Activated CD8-positive, alpha-beta memory T cell treated with anti-CD3 and anti-CD28 coated beads, Interleukin-2, amount 50 U/mL, for 1 hour (primary cell): Measurements from ENCODE around the gene PCIF1.
"Not testable (repeated sequence)": the region's sequence is repeated elsewhere in the genome, so short reads cannot be mapped to it uniquely, and the experiment has no call there.

Source experiments
- DNase-seq: peaks from one replicate; pipeline ENCODE4 v3.0.0-alpha.2; 2020; ENCODE audit errors: extremely low read depth

The PCIF1 gene

GRCh38 chr20:45924391-45925261 lies 9.9 kb upstream of the PCIF1 start:
- no peak for DNase-seq

GRCh38 chr20:45925821-45926506 lies 8.5 kb upstream of the PCIF1 start:
- DNase-seq: no peak

GRCh38 chr20:45926731-45927070 lies 7.8 kb upstream of the PCIF1 start:
- no peak for DNase-seq

GRCh38 chr20:45927071-45927878 lies 7.2 kb upstream of the PCIF1 start:
- DNase-seq: no peak

- not testable (repeated sequence) for DNase-seq
Observed at GRCh38 chr20:45931680-45932079, 2.8 kb upstream of the PCIF1 start.

- DNase-seq: no peak
Observed at GRCh38 chr20:45933266-45934045, 1.0 kb upstream of the PCIF1 start.

- no peak for DNase-seq
Observed at GRCh38 chr20:45934046-45934585, 367 bp upstream of the PCIF1 start.

GRCh38 chr20:45935416-45936046 lies 1.0 kb downstream of the PCIF1 start:
- no peak for DNase-seq

- no peak for DNase-seq
Observed at GRCh38 chr20:45937765-45938164, 3.3 kb downstream of the PCIF1 start.

GRCh38 chr20:45938727-45939438 lies 4.4 kb downstream of the PCIF1 start:
- no peak for DNase-seq

GRCh38 chr20:45940053-45940452 lies 5.6 kb downstream of the PCIF1 start:
- DNase-seq: no peak

GRCh38 chr20:45940469-45940868 lies 6.0 kb downstream of the PCIF1 start:
- DNase-seq: no peak

GRCh38 chr20:45943613-45944012 lies 9.1 kb downstream of the PCIF1 start:
- DNase-seq: no peak

- DNase-seq: no peak
Observed at GRCh38 chr20:45944151-45944964, 9.9 kb downstream of the PCIF1 start.

GRCh38 chr20:45944965-45945677 lies 10.6 kb downstream of the PCIF1 start:
- DNase-seq: no peak

- no peak for DNase-seq
Observed at GRCh38 chr20:45945678-45946148, 11.2 kb downstream of the PCIF1 start.

- DNase-seq: no peak
Observed at GRCh38 chr20:45946149-45946970, 11.9 kb downstream of the PCIF1 start.
